GM21528 (cell line): Measurements from ENCODE around the gene MYLK2.

ENCODE experiments used
- ATAC-seq: cut with Tn5 transposase; IDR thresholded peaks from one replicate; pipeline ENCODE4 v1.9.1; 2021; ENCODE audit warnings: mild to moderate bottlenecking, moderate library complexity; ENCODE audit not compliant: unreplicated experiment, low FRiP score

Gene MYLK2

GRCh38 chr20:31869942-31870725, 51.0 kb downstream of the MYLK2 start, which contains the start of the genes DUSP15 and TTLL9:
DUSP15 (minus strand) TSS chr20:31870527; CDS start chr20:31870337, 190 bp downstream.
TTLL9 (plus strand) TSS chr20:31870634; CDS start chr20:31871127, 493 bp downstream.
- no peak for ATAC-seq

- ATAC-seq: no peak
Measured at GRCh38 chr20:31870726-31871617, 51.8 kb downstream of the MYLK2 start.

GRCh38 chr20:31871618-31871954, 52.4 kb downstream of the MYLK2 start:
- no peak for ATAC-seq

- no peak for ATAC-seq
Measured at GRCh38 chr20:31872406-31872805, 53.2 kb downstream of the MYLK2 start.

- no peak for ATAC-seq
Measured at GRCh38 chr20:31875671-31876070, 56.5 kb downstream of the MYLK2 start.

GRCh38 chr20:31877684-31878083, 58.5 kb downstream of the MYLK2 start:
- no peak for ATAC-seq

GRCh38 chr20:31879143-31879987, 60.2 kb downstream of the MYLK2 start:
- peak; percentile 78 for ATAC-seq

- no peak for ATAC-seq
Measured at GRCh38 chr20:31881945-31882344, 62.8 kb downstream of the MYLK2 start.

GRCh38 chr20:31883829-31884228, 64.7 kb downstream of the MYLK2 start:
- ATAC-seq: no peak
